OCI-LY7 (cell line): Measurements from ENCODE around the gene SLC4A11. TPM values are rescaled to one million over a fixed set of nuclear protein-coding genes. Genes with fewer than 3 reads are reported as not detected.

ENCODE experiments used
- BruUV-seq: library from RNA; stranded (reverse); fragments of 400-500 nt; replicated peaks from 2 replicates; lab custom pipeline; 2021; lab: Mats Ljungman, UMichigan
- CTCF ChIA-PET: fragments of 300-600 bp; sonication (Branson Sonifier 250); formaldehyde crosslinking; loops from one replicate; lab custom pipeline; 2022; ENCODE audit warnings: antibody characterized with exemption; ENCODE audit not compliant: unreplicated experiment; lab: Charles Lee
- POLR2A ChIA-PET: fragments of 300-600 bp; sonication (Branson Sonifier 250); formaldehyde crosslinking; loops from one replicate; lab custom pipeline; 2022; ENCODE audit warnings: antibody characterized with exemption; lab: Charles Lee
- DNase-seq: peaks from one replicate; pipeline ENCODE4 v3.0.0-alpha.2; 2015; ENCODE audit warnings: low spot score
- H2AFZ ChIP-seq: fragments of 200-600 bp; sonication (generic), shearing (Covaris generic); 2 replicates; pipeline ENCODE4 v1.6.1; 2014; ENCODE audit warnings: mild to moderate bottlenecking, antibody characterized with exemption, low read length, moderate library complexity
- H3K27ac ChIP-seq: fragments of 200-600 bp; sonication (generic); 2 replicates; pipeline ENCODE4 v1.5.1; 2014; ENCODE audit warnings: mixed run types, low read depth, mild to moderate bottlenecking, moderate library complexity, low read length, inconsistent platforms; ENCODE audit not compliant: poor library complexity, severe bottlenecking
- H3K36me3 ChIP-seq: fragments of 200-600 bp; sonication (generic); 2 replicates; pipeline ENCODE4 v1.6.1; 2014; ENCODE audit warnings: mild to moderate bottlenecking, antibody characterized with exemption, low read length, moderate library complexity, mixed read lengths; ENCODE audit not compliant: insufficient read depth
- H3K4me1 ChIP-seq: fragments of 200-600 bp; sonication (generic); 2 replicates; pipeline ENCODE4 v1.5.1; 2014; ENCODE audit warnings: mild to moderate bottlenecking, low read length; ENCODE audit not compliant: insufficient read depth, poor library complexity, severe bottlenecking
- H3K4me2 ChIP-seq: fragments of 200-600 bp; sonication (generic); 2 replicates; pipeline ENCODE4 v1.6.1; 2014; ENCODE audit warnings: mild to moderate bottlenecking, low read length
- H3K4me3 ChIP-seq: fragments of 200-600 bp; sonication (generic); 2 replicates; pipeline ENCODE4 v1.5.1; 2014; ENCODE audit warnings: mild to moderate bottlenecking, low read depth, low read length; ENCODE audit not compliant: poor library complexity, severe bottlenecking
- H3K79me2 ChIP-seq: fragments of 200-600 bp; sonication (generic); 2 replicates; pipeline ENCODE4 v1.6.1; 2016; ENCODE audit warnings: low read depth, mild to moderate bottlenecking, low read length, moderate library complexity, mixed read lengths; ENCODE audit not compliant: insufficient read depth
- H3K9me2 ChIP-seq: fragments of 200-600 bp; sonication (generic); 2 replicates; pipeline ENCODE4 v1.6.1; 2016; ENCODE audit warnings: mild to moderate bottlenecking, low read length, mixed read lengths; ENCODE audit not compliant: insufficient read depth
- H3K9me3 ChIP-seq: fragments of 200-600 bp; sonication (generic); 2 replicates; pipeline ENCODE4 v1.6.1; 2014; ENCODE audit warnings: mild to moderate bottlenecking, mixed run types, low read length, mixed read lengths
- H4K20me1 ChIP-seq: fragments of 200-600 bp; sonication (generic); 2 replicates; pipeline ENCODE4 v1.6.1; 2014; ENCODE audit warnings: mild to moderate bottlenecking, antibody characterized with exemption, low read length, moderate library complexity, mixed read lengths; ENCODE audit not compliant: insufficient read depth
- CTCF ChIP-seq: fragments of 200-600 bp; sonication (generic); conservative IDR thresholded peaks from 2 replicates; pipeline ENCODE4 v1.5.1; 2014; ENCODE audit warnings: mild to moderate bottlenecking, antibody characterized with exemption, low read length, moderate library complexity, mixed read lengths
- EZH2phosphoT487 ChIP-seq: fragments of 200-600 bp; sonication (generic); IDR thresholded peaks from 2 replicates; pipeline ENCODE4 v1.6.1; 2018; ENCODE audit warnings: low read depth, borderline replicate concordance, mild to moderate bottlenecking, mixed run types, antibody characterized with exemption, low read length, moderate library complexity, mixed read lengths
- intact Hi-C: fragments of 100-400 bp; cut with micrococcal nuclease; formaldehyde crosslinking; loops from one replicate; pipeline ENCODE4 v1.10.0; 2022; ENCODE audit not compliant: unreplicated experiment
- total RNA-seq, 2 experiments: library from RNA; depleted of rRNA in 1 of 2; stranded (reverse); fragments of >200 nt in 1 of 2; shearing (Covaris generic) in 1 of 2; gene quantifications; 2 replicates each; pipeline ENCODE4 v1.2.3, GENCODE V29; 2014 to 2022

The SLC4A11 gene
- total RNA-seq, 2 experiments from 2014 or later: 4.4 to 26.9 TPM

- Histone ChIP-seq H3K9me2 (no peaks in the 10 kb centered on the region), H3K4me1 (no peaks in the 10 kb centered on the region), H3K4me2 (no peak overlapping the region), H3K4me3 (no peak overlapping the region), H3K9me3 (no peaks in the 10 kb centered on the region), H3K27ac (no peak overlapping the region), H3K79me2 (no peaks in the 10 kb centered on the region), H3K36me3 (no peaks in the 10 kb centered on the region), H4K20me1 (no peaks in the 10 kb centered on the region), H2AFZ (no peak overlapping the region)
- POLR2A ChIA-PET: interaction anchor here (0.6 to 0.9 kb wide), 2 partner anchors 9 to 16 kb away, joined by 3 to 4 read pairs; no protein-coding TSS in a partner anchor
- no TSS peak for BruUV-seq
- CTCF ChIA-PET: no interaction called here
- DNase-seq: no peak
- intact Hi-C loops: no loop called here
- no peak for TF ChIP-seq CTCF
- no peak for TF ChIP-seq EZH2phosphoT487
Measured at GRCh38 chr20:3258429-3258828, 19.4 kb upstream of the SLC4A11 start.

DNA sequence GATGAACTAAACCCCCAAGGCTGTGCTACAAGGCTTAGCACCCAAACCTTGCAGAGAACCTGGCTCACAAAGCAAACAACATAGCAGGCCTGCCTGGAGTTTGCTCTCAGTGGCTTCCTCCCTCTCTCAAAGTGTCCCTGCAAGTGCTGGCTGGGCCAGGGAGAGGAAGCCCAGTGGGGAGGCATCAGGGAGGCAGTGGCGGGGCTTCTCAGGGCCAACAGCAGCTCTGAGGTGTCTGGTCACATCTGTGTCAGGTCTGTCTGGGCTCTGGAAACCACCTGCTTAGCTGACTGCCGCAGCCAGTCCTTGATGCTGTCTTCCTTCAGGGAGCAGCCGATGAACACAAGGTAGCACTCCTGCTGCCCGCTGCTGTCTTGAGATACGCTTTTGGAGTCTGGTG, 16.7 kb upstream of the SLC4A11 start:
- Histone ChIP-seq H3K27ac (no peak overlapping the region), H3K9me2 (no peaks in the 10 kb centered on the region), H3K4me1 (no peaks in the 10 kb centered on the region), H3K4me3 (no peak overlapping the region), H3K36me3 (no peaks in the 10 kb centered on the region), H2AFZ (no peak overlapping the region), H4K20me1 (no peaks in the 10 kb centered on the region), H3K79me2 (no peaks in the 10 kb centered on the region), H3K9me3 (no peaks in the 10 kb centered on the region), H3K4me2 (no peak overlapping the region)
- TF ChIP-seq CTCF (no peak), EZH2phosphoT487 (no peak)
- CTCF ChIA-PET: no interaction called here
- no peak for DNase-seq
- POLR2A ChIA-PET: no interaction called here
- no TSS peak for BruUV-seq
- intact Hi-C loops: no loop called here

DNA sequence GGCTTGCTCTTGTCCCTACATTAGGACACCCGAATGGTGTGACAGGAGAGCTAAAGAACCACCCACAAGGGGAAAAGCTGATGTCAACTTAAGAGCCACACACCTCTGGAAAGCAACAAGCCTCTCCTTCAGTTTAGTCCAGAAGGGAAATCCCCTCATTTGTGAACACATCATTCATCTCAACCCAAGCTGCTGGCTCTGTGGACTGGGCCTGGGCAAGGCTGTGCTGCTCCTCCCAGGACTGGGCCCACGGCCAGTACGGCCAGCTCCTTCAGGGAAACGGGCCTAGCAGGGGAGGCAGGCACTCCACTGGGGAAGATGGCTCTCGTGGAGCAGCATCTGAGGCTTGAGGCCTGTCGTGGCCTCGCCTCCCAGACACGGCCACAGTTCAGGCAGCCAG, 12.8 kb upstream of the SLC4A11 start:
- Histone ChIP-seq H3K9me2 (no peaks in the 10 kb centered on the region), H4K20me1 (no peaks in the 10 kb centered on the region), H3K79me2 (no peaks in the 10 kb centered on the region), H3K9me3 (no peaks in the 10 kb centered on the region), H3K36me3 (no peaks in the 10 kb centered on the region), H2AFZ (no peak overlapping the region), H3K4me2 (no peak overlapping the region), H3K4me1 (no peaks in the 10 kb centered on the region), H3K27ac (no peak overlapping the region), H3K4me3 (no peak overlapping the region)
- ChIA-PET POLR2A (no interaction called here), CTCF (no interaction called here)
- no TSS peak for BruUV-seq
- TF ChIP-seq EZH2phosphoT487: no peak
- no peak for TF ChIP-seq CTCF
- intact Hi-C loops: no loop called here
- no peak for DNase-seq
